T-helper 2 cell treated with Interferon-gamma antibody and Interleukin-4, amounts not matched to agents 5 μg/mL and 100 μg/mL, for 36 hours (primary cell): ENCODE results near the gene PNPLA7.
A peak's percentile ranks its signal among the peaks of the same experiment; 100 is the strongest.

ENCODE experiments used
- DNase-seq: peaks from one replicate; pipeline ENCODE4 v3.0.0; 2021; ENCODE audit warnings: low spot score
- H3K27ac Mint-ChIP-seq: one replicate; pipeline ENCODE4 v1.8.0; 2021; ENCODE audit warnings: mild to moderate bottlenecking, mixed read lengths
- H3K27me3 Mint-ChIP-seq: one replicate; pipeline ENCODE4 v1.8.0; 2021; ENCODE audit warnings: low read depth, mixed read lengths
- H3K36me3 Mint-ChIP-seq: one replicate; pipeline ENCODE4 v1.8.0; 2021; ENCODE audit warnings: low read depth, mixed read lengths
- H3K4me1 Mint-ChIP-seq: one replicate; pipeline ENCODE4 v1.8.0; 2021; ENCODE audit warnings: low read depth, mixed read lengths
- H3K4me3 Mint-ChIP-seq: one replicate; pipeline ENCODE4 v1.8.0; 2022; ENCODE audit warnings: mild to moderate bottlenecking, moderate library complexity, mixed read lengths
- H3K9me3 Mint-ChIP-seq: one replicate; pipeline ENCODE4 v1.8.0; 2021; ENCODE audit warnings: mixed read lengths

Gene PNPLA7

DNA sequence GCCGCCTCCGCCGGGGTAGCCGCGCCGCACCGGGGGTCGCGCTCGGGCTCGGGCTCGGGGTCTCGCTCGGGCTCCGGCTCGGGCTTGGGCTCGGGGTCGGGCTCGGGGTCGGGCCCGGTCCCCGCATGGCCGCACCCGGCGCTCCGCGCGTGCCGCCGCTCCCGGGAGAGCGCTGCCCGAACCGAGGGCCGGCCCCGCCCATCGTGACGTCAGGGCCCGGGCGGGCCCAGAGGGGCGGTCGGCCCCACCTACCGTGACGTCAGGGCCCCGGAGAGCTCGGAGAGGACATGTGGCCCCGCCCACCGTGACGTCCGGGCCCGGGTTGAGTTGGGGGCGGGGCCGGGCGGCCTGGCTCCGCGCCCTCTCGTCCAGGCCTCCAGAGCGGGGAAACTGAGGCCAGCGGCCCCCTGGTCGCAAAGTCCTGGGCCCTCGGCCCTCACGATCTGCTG lies 91.0 kb downstream of the PNPLA7 start, which contains the start of gene NSMF:
Gene NSMF (minus strand): TSS at position 183 of the 449 bp plus-strand sequence. CDS start 232 bp downstream, outside the sequence.
- Mint-ChIP-seq H3K9me3 (no peaks in the 10 kb centered on the region), H3K4me1 (peaks cover 12% of the 10 kb centered on the region), H3K27ac (peak within 1 kb of the TSS; percentile 81)

DNA sequence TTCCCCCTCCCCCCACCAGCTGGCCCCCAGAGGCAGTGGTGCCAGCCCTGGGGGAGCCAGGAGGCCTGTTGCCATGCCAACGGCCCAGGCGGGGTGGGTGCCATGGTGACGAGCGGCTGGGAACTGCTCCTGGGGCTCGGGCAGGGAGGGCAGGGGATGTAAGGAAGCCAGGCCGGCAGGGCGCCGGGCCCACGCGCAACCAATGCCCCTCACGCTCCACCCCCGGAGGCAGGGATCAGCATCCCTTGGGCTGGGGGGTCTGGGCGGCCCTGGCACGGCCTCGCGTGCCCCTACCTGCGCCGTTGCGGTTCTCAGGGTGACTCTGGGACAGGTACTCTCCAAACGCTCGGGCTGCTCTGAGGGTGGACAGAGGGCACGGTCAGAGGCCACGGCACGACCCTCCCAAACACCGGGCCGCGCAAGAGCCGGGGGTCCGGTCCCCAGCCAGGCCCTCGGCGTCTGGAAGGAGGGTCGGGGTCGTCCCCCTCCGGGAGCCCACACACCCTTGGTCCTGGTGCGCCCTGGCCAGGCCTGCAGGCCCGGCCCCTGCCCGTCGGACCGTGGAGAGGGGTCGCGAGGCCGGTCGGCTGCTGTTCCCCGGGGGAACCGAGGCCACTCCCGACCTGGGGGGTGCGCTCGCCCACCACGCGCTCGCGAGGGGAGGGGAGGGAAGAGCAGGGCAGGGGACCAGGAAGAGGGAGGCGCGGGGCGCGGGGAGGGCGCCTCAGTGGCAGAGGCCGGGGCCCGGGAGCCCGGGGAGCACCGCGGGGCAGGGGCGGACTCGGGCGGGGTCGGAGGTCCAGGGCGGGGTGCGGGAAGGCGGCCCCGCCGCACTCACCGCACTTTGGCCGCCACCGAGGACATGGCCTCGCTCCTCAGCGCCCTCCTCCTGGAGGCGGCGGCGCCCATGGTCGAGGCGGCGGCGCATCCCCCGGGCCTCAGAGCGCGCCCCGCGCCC lies 91.7 kb downstream of the PNPLA7 start:
- Mint-ChIP-seq H3K36me3 (peaks cover 12% of the 10 kb centered on the region), H3K4me3 (no peak overlapping the region), H3K9me3 (no peaks in the 10 kb centered on the region), H3K27ac (no peak overlapping the region), H3K4me1 (peaks cover 12% of the 10 kb centered on the region), H3K27me3 (no peaks in the 10 kb centered on the region)
- no peak for DNase-seq

More for the DNA sequence above, 91.0 kb downstream of the PNPLA7 start, which contains the start of gene NSMF:
- Mint-ChIP-seq H3K4me3 (peak within 1 kb of the TSS; percentile 48), H3K36me3 (peaks cover 8% of the 10 kb centered on the region), H3K27me3 (no peaks in the 10 kb centered on the region)
- DNase-seq: peak; percentile 95

DNA sequence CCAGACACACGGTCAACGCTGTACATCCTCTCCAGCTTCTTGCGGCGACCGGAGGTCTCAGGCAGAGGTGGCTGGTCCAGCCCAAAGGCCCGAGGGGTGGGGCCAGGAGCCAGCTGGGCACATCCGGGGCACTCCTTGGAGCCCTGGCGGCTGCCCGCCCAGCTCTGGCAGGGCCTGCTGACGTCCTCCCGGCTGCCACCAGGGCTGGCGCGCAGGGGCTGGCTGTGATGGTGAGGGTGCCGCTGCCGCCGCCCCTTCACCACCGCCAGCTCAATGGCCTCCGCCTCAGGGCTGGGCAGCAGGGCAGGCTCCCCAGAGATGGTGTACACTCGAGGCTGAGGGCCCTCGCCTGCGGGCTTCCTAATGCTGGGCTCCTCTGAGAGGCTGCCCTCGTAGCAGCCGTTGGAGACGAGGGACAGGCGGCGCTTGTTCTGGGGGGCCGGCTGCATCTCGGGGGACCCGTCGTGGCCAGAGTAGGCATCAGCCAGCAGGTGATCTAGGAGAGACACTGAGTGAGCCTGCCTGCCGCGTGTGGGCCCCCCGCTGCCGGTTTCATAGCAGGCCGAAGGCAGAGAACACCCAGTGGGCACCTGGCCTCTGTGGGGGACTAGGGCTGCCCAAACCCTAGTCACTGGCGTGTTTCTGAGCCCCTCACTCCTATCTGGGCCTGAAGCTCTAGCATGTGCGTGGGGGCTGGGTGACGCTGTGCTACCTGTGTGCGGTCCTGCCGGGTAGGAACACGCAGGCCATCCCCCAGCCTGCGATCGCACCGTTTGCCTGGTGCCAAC lies 92.6 kb downstream of the PNPLA7 start:
- Mint-ChIP-seq H3K4me3 (peak overlapping the region; percentile 61), H3K4me1 (peaks cover 12% of the 10 kb centered on the region), H3K27ac (no peak overlapping the region), H3K27me3 (no peaks in the 10 kb centered on the region), H3K36me3 (peaks cover 12% of the 10 kb centered on the region), H3K9me3 (no peaks in the 10 kb centered on the region)
- DNase-seq: no peak

DNA sequence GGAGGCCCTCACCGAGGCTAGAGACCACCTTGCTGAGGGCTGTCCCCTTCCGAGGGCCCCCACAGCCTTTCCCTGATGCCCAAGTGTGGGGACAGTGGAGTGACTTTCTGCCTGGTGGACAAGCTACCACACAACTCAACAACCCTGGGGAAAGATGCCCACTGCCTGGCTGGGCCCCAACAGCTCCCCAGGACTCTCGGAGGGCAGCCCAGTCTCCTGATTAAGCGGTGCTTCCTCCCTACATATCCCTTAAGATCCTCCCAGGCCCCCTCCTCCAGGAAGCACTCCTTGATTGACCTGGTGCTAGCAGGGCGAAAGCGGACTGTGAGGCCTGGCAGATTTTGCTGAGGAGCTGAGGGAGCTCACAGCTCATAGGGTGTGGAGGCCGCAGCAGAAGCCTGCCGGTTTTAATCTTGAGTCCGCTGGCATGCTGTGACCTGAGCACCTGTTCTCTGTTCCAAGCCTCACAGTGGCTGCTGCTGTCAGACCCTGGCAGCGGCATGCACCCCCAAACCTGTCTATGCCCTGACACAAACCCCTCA lies 93.3 kb downstream of the PNPLA7 start:
- H3K36me3 Mint-ChIP-seq: peaks cover 14% of the 10 kb centered on the region
- H3K4me1 Mint-ChIP-seq: peaks cover 16% of the 10 kb centered on the region
- H3K27me3 Mint-ChIP-seq: no peaks in the 10 kb centered on the region
- H3K27ac Mint-ChIP-seq: no peak overlapping the region
- H3K4me3 Mint-ChIP-seq: peak overlapping the region; percentile 12
- DNase-seq: no peak
- H3K9me3 Mint-ChIP-seq: no peaks in the 10 kb centered on the region

DNA sequence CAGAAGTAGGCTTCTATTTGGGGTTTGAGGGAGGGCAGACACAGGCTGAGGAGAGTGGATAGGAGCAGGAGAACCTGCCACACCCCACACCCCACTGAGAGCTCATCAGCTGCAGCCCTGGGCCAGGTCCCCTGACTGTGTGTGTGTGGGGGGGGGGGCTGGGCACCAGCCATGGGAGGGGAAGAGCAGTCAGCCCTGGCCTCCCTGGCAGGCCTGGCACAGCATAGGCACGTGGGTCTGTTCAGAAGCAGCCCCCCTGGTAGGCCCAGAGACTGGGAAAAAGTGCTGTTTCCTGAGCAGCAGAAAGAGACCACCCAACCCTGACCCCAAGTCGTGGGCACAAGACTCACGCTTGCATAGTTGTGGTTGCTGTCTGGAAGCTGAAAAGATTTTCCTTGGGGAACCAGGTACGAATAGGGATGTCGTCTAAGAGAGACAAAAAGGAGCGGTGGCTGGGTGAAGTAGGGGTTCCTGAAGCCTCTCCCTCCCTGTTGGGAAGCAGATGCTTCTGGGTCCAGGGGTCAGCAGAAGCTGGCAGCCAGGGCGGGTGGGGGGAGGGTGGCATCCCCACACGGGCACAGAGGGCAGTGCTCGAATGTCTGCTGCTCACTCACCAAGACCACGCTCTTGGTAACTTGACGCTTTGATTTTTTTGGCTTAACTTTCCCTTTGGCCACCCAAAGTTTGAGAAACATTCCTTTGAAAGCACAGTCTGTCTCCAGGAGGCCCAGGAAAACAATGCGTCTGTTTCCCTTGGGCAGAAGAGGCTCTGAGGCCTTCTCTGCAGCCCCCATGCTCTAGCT lies 93.9 kb downstream of the PNPLA7 start:
- H3K4me1 Mint-ChIP-seq: peaks cover 16% of the 10 kb centered on the region
- H3K36me3 Mint-ChIP-seq: peaks cover 14% of the 10 kb centered on the region
- no peak for DNase-seq
- H3K27me3 Mint-ChIP-seq: no peaks in the 10 kb centered on the region
- H3K4me3 Mint-ChIP-seq: peak overlapping the region; percentile 47
- peak overlapping the region; percentile 31 for H3K27ac Mint-ChIP-seq
- H3K9me3 Mint-ChIP-seq: no peaks in the 10 kb centered on the region

DNA sequence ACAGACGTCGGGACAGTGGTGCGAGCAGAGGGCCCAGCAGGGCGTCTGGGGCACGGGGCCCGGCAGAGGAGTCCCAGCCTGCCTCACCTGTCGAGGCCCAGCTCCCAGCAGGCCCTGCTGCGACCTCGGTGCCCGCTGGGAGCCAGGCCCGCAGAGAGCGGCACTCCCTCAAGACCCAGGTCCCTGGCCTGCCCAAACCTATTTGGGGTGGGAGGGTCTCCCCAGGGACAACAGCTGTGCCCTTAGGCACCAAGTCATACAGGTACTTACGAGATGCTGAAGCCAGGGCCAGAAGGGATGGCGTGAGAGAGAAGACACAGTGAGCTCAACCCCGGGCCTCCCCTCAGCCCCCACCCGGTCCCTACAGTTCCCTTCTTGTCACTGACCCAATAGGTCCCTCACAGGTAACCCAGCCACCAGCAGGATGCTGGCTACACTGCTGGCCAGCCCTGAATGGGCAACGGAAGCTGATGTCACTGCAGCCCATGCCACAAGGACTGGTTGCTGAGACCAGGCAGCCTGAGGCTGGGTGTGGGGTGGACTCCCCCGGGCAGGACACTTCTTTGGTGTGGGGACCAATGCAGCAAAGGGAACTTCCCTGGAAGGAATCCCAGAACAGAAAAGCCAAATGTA lies 94.7 kb downstream of the PNPLA7 start:
- H3K27ac Mint-ChIP-seq: no peak overlapping the region
- DNase-seq: no peak
- peak overlapping the region; percentile 47 for H3K4me3 Mint-ChIP-seq
- no peaks in the 10 kb centered on the region for H3K9me3 Mint-ChIP-seq
- H3K36me3 Mint-ChIP-seq: peaks cover 17% of the 10 kb centered on the region
- peaks cover 14% of the 10 kb centered on the region for H3K4me1 Mint-ChIP-seq
- no peaks in the 10 kb centered on the region for H3K27me3 Mint-ChIP-seq

DNA sequence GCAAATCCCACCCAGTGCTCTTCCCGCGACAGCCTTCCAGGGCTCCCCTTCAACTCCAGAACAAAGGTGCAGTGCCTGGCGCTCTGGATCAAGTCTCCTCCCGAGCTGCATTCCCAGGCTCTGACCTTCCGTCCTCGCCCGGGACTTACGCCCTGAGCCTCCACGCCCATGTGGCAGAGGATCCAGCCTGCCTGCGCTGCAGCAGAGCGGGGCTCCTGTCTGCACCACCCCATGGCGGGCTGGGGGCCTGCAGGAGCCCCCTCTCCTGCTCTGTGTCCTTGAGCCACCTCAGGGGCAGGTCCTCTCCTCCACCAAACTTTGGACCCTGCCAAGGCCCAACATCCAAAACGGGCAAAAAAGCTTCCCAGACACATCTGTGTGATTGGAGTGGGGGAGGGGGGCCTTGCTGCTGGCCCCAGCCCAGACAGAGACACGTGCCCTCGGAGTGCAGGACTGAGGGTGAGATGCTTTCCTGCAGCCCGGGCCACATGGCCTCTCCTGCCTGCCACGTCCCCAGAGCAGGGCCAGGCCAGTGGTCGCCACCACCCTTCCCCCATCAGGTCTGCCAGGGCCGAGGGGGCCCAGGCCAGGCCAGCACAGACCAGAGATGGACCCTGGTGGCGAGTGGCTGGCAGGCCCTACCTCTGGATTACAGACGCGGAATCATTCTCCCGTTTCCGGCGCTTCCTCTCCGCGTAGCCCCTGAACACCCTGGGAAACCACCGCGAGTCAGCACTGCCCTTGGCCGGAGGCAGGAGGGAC lies 95.4 kb downstream of the PNPLA7 start:
- DNase-seq: no peak
- Mint-ChIP-seq H3K27ac (peak overlapping the region; percentile 57), H3K9me3 (no peaks in the 10 kb centered on the region), H3K4me3 (peak overlapping the region; percentile 71), H3K4me1 (peaks cover 16% of the 10 kb centered on the region), H3K36me3 (peaks cover 20% of the 10 kb centered on the region), H3K27me3 (no peaks in the 10 kb centered on the region)

DNA sequence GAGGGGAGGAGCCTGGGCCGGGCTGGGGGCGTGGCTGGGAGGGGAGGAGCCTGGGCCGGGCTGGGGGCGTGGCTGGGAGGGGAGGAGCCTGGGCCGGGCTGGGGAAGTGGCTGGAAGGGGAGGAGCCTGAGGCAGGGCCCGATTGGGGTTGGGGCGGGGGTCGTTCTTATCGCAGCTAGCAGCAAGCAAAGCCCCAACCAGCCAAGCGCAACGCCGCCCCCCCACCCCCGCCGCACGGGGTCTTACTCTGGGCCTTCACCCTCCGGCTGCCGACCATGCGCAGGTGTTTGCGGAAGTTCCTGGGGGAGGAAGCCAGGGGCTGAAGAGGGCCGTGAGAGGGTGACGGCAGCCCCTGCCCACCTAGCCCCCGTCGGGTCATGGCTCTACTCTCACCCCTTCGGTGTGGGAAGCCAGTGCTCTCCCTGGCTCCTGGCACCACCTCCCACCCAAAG lies 96.0 kb downstream of the PNPLA7 start:
- peak; percentile 43 for DNase-seq
- Mint-ChIP-seq H3K4me1 (peaks cover 14% of the 10 kb centered on the region), H3K9me3 (no peaks in the 10 kb centered on the region), H3K4me3 (peak overlapping the region; percentile 71), H3K27ac (peak overlapping the region; percentile 57), H3K36me3 (peaks cover 20% of the 10 kb centered on the region), H3K27me3 (no peaks in the 10 kb centered on the region)

DNA sequence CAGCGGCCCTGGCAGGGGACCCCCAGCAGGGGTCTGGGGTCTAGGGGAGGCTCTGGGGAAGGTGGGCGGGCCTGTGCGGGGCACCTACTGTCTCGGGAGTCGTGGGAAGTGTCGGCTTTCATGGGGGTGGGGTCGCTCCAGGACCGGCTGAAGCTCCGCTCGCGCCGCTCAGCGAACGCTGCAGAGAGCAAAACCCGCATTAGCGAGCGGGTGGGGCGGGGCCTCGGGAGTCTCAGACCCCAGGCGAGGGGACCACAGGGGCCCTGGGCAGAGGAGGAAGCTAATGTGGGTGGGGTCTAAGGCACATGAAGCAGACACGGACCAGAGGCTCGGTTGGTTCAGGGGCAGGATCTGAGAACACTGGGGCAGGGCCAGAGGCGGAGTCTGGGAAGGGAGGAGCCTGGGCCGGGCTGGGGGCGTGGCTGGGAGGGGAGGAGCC lies 96.5 kb downstream of the PNPLA7 start:
- H3K4me3 Mint-ChIP-seq: peak overlapping the region; percentile 57
- H3K4me1 Mint-ChIP-seq: peaks cover 14% of the 10 kb centered on the region
- no peak overlapping the region for H3K27ac Mint-ChIP-seq
- peak; percentile 53 for DNase-seq
- H3K36me3 Mint-ChIP-seq: peaks cover 20% of the 10 kb centered on the region
- H3K9me3 Mint-ChIP-seq: no peaks in the 10 kb centered on the region
- H3K27me3 Mint-ChIP-seq: no peaks in the 10 kb centered on the region

DNA sequence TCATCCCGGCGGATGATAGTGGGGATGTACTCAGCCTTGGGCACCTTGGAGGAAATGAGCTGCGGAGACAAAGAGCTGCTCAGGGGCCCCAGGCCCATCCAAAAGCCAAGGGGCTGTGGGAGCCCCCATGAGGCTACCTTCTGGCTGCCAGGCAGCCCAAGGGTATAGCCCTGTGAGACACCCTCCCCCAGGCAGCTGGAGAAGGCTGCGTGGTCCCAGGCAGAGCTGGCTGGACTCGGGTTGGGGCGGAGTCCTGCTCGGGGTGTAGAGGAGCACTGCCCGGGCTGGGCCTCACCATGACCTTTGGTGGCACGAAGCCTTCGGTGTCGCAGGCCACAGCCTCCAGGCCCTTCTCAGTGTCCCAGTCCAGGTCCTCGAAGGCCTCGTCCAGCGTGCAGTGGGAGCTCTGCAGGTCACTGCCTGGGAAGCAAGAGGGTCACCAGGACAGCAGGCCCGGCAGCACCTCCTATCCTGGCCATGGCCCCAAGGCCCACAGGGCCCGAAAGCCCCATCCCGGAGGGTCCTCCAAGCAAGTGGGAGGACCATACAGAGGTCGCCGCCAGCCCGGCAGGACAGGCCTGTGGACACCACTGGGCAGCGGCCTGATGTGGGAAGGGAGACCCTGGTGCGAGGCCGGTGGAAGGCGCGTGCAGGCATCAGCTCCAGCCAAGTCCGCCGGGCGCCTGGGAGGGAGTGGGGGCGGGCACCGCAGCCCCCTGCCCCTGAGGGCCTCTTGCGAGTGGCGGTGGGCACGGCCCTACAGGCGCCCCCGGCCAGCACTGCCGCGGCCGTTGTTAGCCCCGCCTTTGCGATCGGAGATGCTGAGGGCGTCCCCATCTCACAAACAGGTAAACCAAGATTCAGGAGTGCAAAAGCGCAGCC lies 97.2 kb downstream of the PNPLA7 start:
- Mint-ChIP-seq H3K27me3 (no peaks in the 10 kb centered on the region), H3K4me1 (peaks cover 14% of the 10 kb centered on the region), H3K27ac (no peak overlapping the region), H3K36me3 (peaks cover 20% of the 10 kb centered on the region), H3K4me3 (peak overlapping the region; percentile 32), H3K9me3 (no peaks in the 10 kb centered on the region)
- no peak for DNase-seq

DNA sequence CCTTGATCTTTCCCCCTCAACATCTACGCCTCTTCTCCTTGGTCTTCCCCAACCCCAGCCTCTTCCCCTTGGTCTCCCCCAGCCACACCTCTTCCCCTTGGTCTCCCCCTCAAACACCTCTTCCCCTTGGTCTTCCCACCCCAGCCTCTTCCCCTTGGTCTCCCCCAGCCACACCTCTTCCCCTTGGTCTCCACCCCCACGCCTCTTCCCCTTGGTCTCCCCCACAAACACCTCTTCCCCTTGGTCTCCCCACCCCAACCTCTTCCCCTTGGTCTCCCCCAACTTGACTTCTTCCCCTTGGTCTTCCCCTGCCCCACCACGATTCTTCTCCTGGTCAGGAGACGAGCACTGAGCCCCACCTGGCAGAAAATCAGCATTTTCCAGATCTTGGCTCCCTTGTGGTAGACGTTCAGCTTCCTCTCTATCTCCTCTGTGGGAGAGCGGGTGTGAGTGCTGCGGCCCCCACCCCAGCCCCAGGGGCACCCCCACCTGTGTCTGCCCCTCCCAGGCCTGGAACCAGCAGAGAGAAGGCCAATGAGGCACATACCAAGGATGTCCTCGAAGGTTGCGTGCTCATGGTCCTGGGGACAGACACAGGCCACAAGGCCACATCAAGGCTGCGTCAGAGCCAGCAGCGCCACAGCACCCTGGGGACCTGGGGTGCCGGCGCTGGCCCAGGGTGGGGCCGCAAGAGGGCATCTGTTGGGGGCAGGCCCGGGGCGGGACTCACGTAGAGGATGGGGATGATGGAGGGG lies 98.0 kb downstream of the PNPLA7 start:
- no peak for DNase-seq
- no peak overlapping the region for H3K27ac Mint-ChIP-seq
- peaks cover 20% of the 10 kb centered on the region for H3K36me3 Mint-ChIP-seq
- H3K4me1 Mint-ChIP-seq: peaks cover 14% of the 10 kb centered on the region
- no peaks in the 10 kb centered on the region for H3K27me3 Mint-ChIP-seq
- no peaks in the 10 kb centered on the region for H3K9me3 Mint-ChIP-seq
- H3K4me3 Mint-ChIP-seq: peak overlapping the region; percentile 62
